CD14-positive monocyte (primary cell): ENCODE data around the gene ARHGAP44. TPM values are rescaled to one million over a fixed set of nuclear protein-coding genes. Genes with fewer than 3 reads are reported as not detected.
A peak's percentile ranks its signal among the peaks of the same experiment; 100 is the strongest.

Experiments used
- DNase-seq, 3 donors: peaks; one replicate each; pipeline ENCODE4 v3.0.0-alpha.2; 2011 to 2022
- H2AFZ ChIP-seq: 2 replicates; pipeline ENCODE4 v1.6.0; 2012; ENCODE audit warnings: mild to moderate bottlenecking, low read depth, low read length, inconsistent platforms; ENCODE audit not compliant: insufficient read depth, poor library complexity, severe bottlenecking
- H3K27ac ChIP-seq, 2 donors: 1 replicate in 1 of 2; 2 replicates in 1 of 2; pipeline ENCODE4 v1.5.1; 2012 to 2013; ENCODE audit warnings: low read length in 2 of 2, control low read depth in 1 of 2, inconsistent platforms in 1 of 2, low read depth in 1 of 2, mild to moderate bottlenecking in 1 of 2
- H3K27me3 ChIP-seq, 2 donors: one replicate each; pipeline versions ENCODE4 v1.6.0 to v1.6.1; 2011 to 2013; ENCODE audit warnings: low read length in 2 of 2; ENCODE audit not compliant: control insufficient read depth in 2 of 2, insufficient read depth in 2 of 2
- H3K36me3 ChIP-seq, 2 donors: replicated peaks in 1 of 2; 1 replicate in 1 of 2; 2 replicates in 1 of 2; pipeline versions ENCODE4 v1.5.1 to v1.6.1; 2012 to 2013; ENCODE audit warnings: low read length in 2 of 2, control low read depth in 1 of 2, inconsistent platforms in 1 of 2, mild to moderate bottlenecking in 1 of 2; ENCODE audit not compliant: insufficient read depth in 2 of 2, control insufficient read depth in 1 of 2
- H3K4me1 ChIP-seq, 2 donors: 1 replicate in 1 of 2; 2 replicates in 1 of 2; pipeline versions ENCODE4 v1.5.1 to v1.6.1; 2012 to 2013; ENCODE audit warnings: low read length in 2 of 2, control low read depth in 1 of 2, inconsistent platforms in 1 of 2, mild to moderate bottlenecking in 1 of 2, moderate library complexity in 1 of 2; ENCODE audit not compliant: insufficient read depth in 2 of 2, control insufficient read depth in 1 of 2
- H3K4me2 ChIP-seq: replicated peaks from 2 replicates; pipeline ENCODE3; 2012; ENCODE audit warnings: low read length, moderate library complexity, mild to moderate bottlenecking; ENCODE audit not compliant: poor library complexity, severe bottlenecking; ENCODE audit errors: extremely low read depth
- H3K4me3 ChIP-seq, 3 experiments: fragments of 200-600 bp in 1 of 3; sonication (generic) in 1 of 3; replicated peaks in 1 of 3; 1 replicate in 2 of 3; 2 replicates in 1 of 3; pipeline ENCODE4 v1.5.1; 2011 to 2013; ENCODE audit warnings: low read length in 3 of 3, mild to moderate bottlenecking in 3 of 3, control low read depth in 2 of 3, low read depth in 2 of 3, inconsistent platforms in 1 of 3, moderate library complexity in 1 of 3
- H3K79me2 ChIP-seq: 2 replicates; pipeline ENCODE4 v1.6.0; 2012; ENCODE audit warnings: mild to moderate bottlenecking, control low read depth, inconsistent platforms, low read length, moderate library complexity; ENCODE audit not compliant: insufficient read depth
- H3K9ac ChIP-seq: 2 replicates; pipeline ENCODE4 v1.6.0; 2017; ENCODE audit warnings: low read length, mild to moderate bottlenecking; ENCODE audit not compliant: insufficient read depth, poor library complexity, severe bottlenecking
- H3K9me3 ChIP-seq, 2 donors: replicated peaks in 1 of 2; 1 replicate in 1 of 2; 2 replicates in 1 of 2; pipeline versions ENCODE4 v1.5.1 to v1.6.1; 2012 to 2013; ENCODE audit warnings: low read length in 2 of 2, control low read depth in 1 of 2; ENCODE audit not compliant: control insufficient read depth in 1 of 2, insufficient read depth in 1 of 2
- H4K20me1 ChIP-seq: 2 replicates; pipeline ENCODE4 v1.6.0; 2012; ENCODE audit warnings: mild to moderate bottlenecking, low read length, control low read depth, moderate library complexity; ENCODE audit not compliant: insufficient read depth
- H3K27ac Mint-ChIP-seq, 7 donors: one replicate each; pipeline ENCODE4 v1.8.0; 2020; ENCODE audit warnings: mild to moderate bottlenecking in 7 of 7, mixed read lengths in 7 of 7, moderate library complexity in 6 of 7, inconsistent platforms in 2 of 7
- H3K27me3 Mint-ChIP-seq, 3 donors: one replicate each; pipeline ENCODE4 v1.8.0; 2021 to 2022; ENCODE audit warnings: low read depth in 3 of 3, mild to moderate bottlenecking in 3 of 3, mixed read lengths in 3 of 3, moderate library complexity in 3 of 3, inconsistent platforms in 1 of 3
- H3K36me3 Mint-ChIP-seq, 2 donors: one replicate each; pipeline ENCODE4 v1.8.0; 2020; ENCODE audit warnings: mixed read lengths in 2 of 2, inconsistent platforms in 1 of 2, mild to moderate bottlenecking in 1 of 2
- H3K4me1 Mint-ChIP-seq: one replicate; pipeline ENCODE4 v1.8.0; 2020; ENCODE audit warnings: mild to moderate bottlenecking, mixed read lengths
- H3K4me3 Mint-ChIP-seq, 2 donors: one replicate each; pipeline ENCODE4 v1.8.0; 2020; ENCODE audit warnings: mild to moderate bottlenecking in 2 of 2, mixed read lengths in 2 of 2, moderate library complexity in 1 of 2
- H3K9me3 Mint-ChIP-seq, 7 donors: one replicate each; pipeline ENCODE4 v1.8.0; 2020 to 2022; ENCODE audit warnings: mixed read lengths in 7 of 7, mild to moderate bottlenecking in 6 of 7, moderate library complexity in 6 of 7, inconsistent platforms in 2 of 7
- CTCF ChIP-seq: fragments of 200-600 bp; IDR thresholded peaks from one replicate; pipeline ENCODE4 v1.8.0; 2022; ENCODE audit warnings: antibody characterized with exemption, mild to moderate bottlenecking
- WGBS: methylation state at CpG from one replicate; pipeline ENCODE4 v1.1.5; 2013; ENCODE audit warnings: missing lambda C conversion rate; ENCODE audit not compliant: insufficient coverage; 5-methylcytosine and 5-hydroxymethylcytosine counted together
- intact Hi-C, 2 donors: fragments of 100-400 bp; cut with micrococcal nuclease; formaldehyde crosslinking; loops; one replicate each; pipeline versions ENCODE4 v1.15.0 to v1.15.1; 2023
- polyA plus RNA-seq, 3 donors: library from polyadenylated mRNA; depleted of rRNA in 1 of 3; unstranded in 2 of 3; stranded (reverse) in 1 of 3; fragments of 300-500 nt in 2 of 3; fragments of >200 nt in 1 of 3; fragmentation: Illumina TruSeq in 2 of 3; gene quantifications; 1 replicate in 2 of 3; 2 replicates in 1 of 3; pipeline ENCODE4 v1.2.3, GENCODE V29; 2012 to 2021

The ARHGAP44 gene
- polyA plus RNA-seq, 3 donors, result not detected

GRCh38 chr17:13004336-13004735 is 215.0 kb downstream of the ARHGAP44 start:
- Histone ChIP-seq H4K20me1 (peaks cover 6% of the 10 kb centered on the region), H3K9ac (no peak overlapping the region), H3K27ac (no peak overlapping the region), H3K9me3 (no peaks in the 10 kb centered on the region), H2AFZ (no peak overlapping the region), H3K4me1 (no peaks in the 10 kb centered on the region), H3K36me3 (peaks cover 78 to 95% of the 10 kb centered on the region in 2 donors), H3K27me3 (no peaks in the 10 kb centered on the region), H3K79me2 (peaks cover 4% of the 10 kb centered on the region), H3K4me2 (no peak overlapping the region), H3K4me3 (no peak overlapping the region)
- no peak for DNase-seq
- 100% methylated on average over 1 of the region's 4 CpGs for WGBS
- no peaks in the 10 kb centered on the region for H3K4me1 Mint-ChIP-seq
- no peak overlapping the region for H3K4me3 Mint-ChIP-seq
- H3K27me3 Mint-ChIP-seq, result no peaks in the 10 kb centered on the region
- H3K27ac Mint-ChIP-seq, result no peak overlapping the region
- H3K9me3 Mint-ChIP-seq, result peaks cover 0 to 3% (median 0%) of the 10 kb centered on the region in 7 donors
- intact Hi-C loops, result no loop called here
- TF ChIP-seq CTCF, result no peak
- peaks cover 43 to 59% of the 10 kb centered on the region in 2 donors for H3K36me3 Mint-ChIP-seq

- H3K4me3 Mint-ChIP-seq, result no peak overlapping the region
- 96% methylated on average over 4 of the region's 6 CpGs for WGBS
- peaks cover 68 to 95% of the 10 kb centered on the region in 2 donors for H3K36me3 ChIP-seq
- H3K27ac ChIP-seq, result no peak overlapping the region
- H3K9me3 ChIP-seq, result no peaks in the 10 kb centered on the region
- H3K79me2 ChIP-seq, result peaks cover 4% of the 10 kb centered on the region
- no peak for DNase-seq
- H3K27me3 Mint-ChIP-seq, result no peaks in the 10 kb centered on the region
- H3K27me3 ChIP-seq, result no peaks in the 10 kb centered on the region
- intact Hi-C loops, result no loop called here
- H3K4me1 Mint-ChIP-seq, result no peaks in the 10 kb centered on the region
- H3K4me1 ChIP-seq, result no peaks in the 10 kb centered on the region
- H3K4me2 ChIP-seq, result no peak overlapping the region
- H4K20me1 ChIP-seq, result peaks cover 6% of the 10 kb centered on the region
- peaks cover 0 to under 1% (median 0%) of the 10 kb centered on the region in 7 donors for H3K9me3 Mint-ChIP-seq
- H3K4me3 ChIP-seq, result no peak overlapping the region
- H2AFZ ChIP-seq, result no peak overlapping the region
- H3K9ac ChIP-seq, result no peak overlapping the region
- H3K36me3 Mint-ChIP-seq, result peaks cover 43 to 60% of the 10 kb centered on the region in 2 donors
- no peak for TF ChIP-seq CTCF
- peak overlapping the region in 1 of 7 donors; percentile 20 for H3K27ac Mint-ChIP-seq
Measured at GRCh38 chr17:13005530-13005929, 216.2 kb downstream of the ARHGAP44 start.
